Ramos (cell line): ENCODE measurements around the gene STEAP2.

ENCODE experiments used
- in situ Hi-C: fragments of 300-500 bp; cut with MboI; formaldehyde crosslinking; loops from one replicate; pipeline ENCODE4 v1.14.3; 2022; ENCODE audit warnings: low sequenced_read_pairs; ENCODE audit not compliant: unreplicated experiment

STEAP2 gene

DNA sequence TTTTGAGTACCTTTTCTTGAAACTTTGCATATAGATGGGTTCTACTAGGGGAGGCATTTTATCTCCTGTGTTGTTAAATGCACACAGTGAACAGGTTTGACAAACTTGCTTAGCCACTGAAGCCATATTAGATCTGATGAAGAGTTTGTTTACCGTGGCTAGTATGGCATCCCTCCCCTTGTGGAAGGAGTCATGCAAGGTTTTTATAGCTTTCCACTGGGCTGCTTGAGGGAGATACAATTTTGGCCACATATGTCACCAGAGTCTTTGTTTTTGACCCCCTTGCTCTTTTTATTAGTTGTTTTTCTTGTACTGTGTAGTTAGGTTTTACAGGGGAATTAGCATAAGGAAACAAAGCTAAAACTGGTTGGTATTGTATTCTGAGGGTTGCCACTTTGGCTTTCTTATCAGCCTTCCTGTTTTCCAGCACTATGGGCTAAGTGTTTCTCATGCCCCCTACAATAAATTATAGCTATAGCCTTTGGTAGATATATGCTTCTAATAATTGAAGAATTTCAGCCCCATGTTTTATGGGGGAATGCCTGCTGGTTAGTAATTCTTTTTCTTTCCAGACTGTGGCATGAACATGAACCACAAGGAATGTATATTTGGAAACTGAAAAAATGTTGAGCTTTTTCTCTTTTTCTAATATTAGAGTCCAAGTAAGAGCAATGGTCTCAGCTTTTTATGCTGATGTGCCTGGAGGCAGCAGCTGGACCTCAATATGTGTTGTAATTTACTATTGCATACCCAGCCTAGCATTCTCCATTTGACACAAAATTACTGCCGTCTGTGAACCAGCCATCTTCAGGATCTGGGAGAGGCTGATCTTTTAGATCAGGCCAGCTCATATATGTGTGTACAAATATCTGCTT, 18.4 kb upstream of the STEAP2 start:
- in situ Hi-C loops = no loop called here

DNA sequence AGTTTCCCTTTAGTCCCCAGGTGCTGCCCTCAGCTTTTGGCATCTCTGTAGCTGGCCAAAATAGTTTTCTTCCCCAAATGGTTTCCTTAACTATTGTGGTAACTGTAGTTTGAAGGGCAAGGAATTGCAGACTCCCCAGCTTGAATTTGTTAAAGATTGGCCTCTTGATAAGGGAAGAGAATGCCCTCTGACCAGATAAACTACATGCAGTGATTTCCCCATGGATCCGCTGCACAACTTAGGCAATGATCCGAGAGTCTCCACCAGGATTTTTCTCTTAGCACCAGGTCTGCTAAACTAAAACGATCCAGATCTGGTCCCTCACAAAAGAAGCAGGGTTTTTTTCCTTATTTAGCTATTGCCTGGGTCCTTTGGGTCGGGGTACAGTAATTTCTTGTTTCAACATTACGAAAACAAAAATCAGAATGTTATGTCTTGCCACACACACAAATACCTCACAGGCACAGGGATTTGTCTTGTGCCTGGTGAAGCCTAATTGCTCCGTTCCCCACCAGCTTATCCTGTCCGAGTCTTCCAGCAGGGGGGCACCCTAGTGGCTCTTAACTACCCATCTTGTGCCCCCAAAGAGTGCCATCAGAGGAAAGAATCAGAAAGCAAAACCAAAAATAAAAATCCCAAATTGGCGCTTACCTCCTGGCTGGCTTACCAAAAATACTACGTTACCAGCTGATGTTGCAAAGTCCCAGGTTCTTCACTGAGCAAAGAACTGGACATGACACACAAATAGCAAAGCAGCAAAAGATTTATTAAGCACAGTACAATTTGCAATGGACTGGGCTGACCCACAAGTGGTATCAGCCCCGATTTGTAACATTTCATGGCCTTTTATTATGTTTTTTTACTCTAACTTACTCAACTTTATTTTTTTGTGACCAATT, 16.4 kb upstream of the STEAP2 start:
- in situ Hi-C loops = no loop called here

DNA sequence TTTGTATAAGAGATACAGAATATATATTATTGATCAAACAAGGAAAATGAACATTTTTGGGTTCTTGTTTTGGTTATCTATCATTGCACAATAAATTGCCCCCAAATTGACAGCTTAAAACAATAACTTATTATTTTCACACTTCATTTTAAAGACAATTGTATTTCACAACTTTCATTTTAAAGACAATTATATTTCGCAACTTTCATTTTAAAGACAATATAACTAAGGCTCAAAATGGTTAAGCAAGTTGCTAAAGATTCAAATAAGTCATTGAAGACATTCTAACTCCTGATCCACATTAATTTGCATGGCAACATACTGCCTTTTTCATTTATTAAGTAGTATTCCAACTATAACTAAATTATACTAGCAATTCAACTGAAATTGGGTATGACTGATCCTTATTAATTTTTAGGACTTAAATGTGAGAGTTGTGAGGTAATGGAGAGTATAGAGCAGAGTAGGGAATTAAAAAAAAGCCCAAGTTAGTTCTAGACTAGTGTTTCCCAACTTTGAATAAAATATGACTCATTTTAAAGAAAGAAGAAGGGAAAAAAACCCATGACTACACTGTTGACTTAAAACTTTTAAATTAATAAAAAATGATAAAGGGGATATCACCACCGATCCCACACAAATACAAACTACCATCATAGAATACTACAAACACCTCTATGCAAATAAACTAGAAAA, 9.9 kb upstream of the STEAP2 start:
- in situ Hi-C loops = no loop called here

- in situ Hi-C loops = no loop called here
Measured at GRCh38 chr7:90207956-90208355, 3.6 kb upstream of the STEAP2 start.

GRCh38 chr7:90209776-90210175, 1.8 kb upstream of the STEAP2 start:
- in situ Hi-C loops = no loop called here

- in situ Hi-C loops = no loop called here
Measured at GRCh38 chr7:90210475-90210874, 1.1 kb upstream of the STEAP2 start.

DNA sequence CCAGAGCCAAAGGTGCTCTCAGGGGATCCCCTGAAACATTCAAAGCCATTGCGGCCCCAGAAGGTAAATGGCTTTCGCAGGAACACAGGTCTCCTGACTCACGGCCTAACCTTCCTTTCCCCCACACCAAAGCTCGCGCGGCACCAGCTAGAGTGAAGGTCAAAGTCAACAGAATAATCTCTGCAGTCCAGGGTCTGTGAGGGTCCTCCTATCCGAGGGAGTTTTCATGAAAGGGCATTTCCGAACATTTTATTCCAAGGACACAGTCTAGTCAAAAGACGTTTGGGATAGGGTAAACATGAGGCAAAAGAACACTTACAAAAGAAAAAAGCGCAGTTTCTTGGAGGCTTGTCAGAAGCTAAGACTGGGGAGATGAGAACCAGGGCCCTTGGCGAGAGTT, 559 bp upstream of the STEAP2 start:
- in situ Hi-C loops = no loop called here

DNA sequence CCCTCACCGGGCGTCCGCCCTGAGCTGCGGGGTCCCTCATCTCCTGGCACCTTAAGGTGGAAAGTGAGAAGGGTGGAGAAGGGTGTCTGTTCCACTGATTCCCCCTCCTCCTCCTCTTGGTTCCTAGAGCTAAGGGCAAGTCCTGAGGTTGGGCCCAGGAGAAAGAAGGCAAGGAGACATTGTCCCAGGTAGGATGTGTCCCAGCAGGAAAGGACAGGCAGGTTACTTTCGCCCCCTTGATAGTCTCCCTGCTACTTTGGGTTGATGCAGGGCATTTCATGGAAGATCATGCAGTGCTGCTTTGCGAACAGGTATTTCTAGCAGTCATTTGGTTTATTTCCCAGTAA, 582 bp downstream of the STEAP2 start:
- in situ Hi-C loops = no loop called here

DNA sequence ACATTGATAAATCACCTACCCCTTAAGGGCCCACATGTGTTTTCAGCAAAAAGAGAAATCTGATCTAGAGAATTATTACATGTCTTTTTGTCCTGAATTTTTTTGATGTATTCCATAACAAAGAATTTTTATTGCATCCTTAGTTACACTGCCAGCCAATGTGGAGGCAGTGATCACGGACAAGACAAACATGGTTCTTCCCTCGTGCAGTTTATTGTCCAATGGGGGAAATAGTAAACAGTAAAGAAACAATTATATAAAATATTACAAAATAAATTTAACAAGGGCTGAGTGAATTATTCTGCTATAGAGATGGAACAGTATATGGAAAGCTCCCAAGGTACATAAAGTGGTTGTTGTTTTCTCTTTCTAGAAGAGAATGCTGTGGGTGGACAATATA, 2.0 kb downstream of the STEAP2 start:
- in situ Hi-C loops = no loop called here

DNA sequence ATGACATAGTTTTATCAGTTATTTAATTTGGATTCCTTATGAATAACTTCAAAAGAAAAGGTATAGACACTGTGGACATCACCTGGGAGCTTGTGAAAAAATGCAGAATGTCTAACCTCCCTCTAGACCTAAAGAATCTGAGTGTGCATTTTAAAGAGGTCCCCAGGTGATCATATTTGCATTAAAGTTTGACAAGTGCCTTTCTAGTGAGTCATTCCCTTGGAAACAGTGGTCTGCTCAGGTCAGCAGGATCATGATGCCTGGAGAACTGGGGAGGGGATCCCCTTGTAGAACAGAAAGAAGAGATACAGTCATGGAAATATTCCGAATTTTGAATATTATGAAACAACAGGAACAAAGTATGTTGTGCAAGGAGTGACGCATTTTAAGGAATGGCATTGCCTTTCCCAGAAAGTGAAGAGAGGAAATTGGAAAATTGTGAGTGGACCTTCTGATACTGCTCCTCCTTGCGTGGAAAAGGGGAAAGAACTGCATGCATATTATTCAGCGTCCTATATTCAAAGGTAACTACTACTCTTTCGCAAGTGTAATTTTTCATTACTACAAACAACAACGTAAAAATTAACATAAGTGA, 4.6 kb downstream of the STEAP2 start:
- in situ Hi-C loops = no loop called here

DNA sequence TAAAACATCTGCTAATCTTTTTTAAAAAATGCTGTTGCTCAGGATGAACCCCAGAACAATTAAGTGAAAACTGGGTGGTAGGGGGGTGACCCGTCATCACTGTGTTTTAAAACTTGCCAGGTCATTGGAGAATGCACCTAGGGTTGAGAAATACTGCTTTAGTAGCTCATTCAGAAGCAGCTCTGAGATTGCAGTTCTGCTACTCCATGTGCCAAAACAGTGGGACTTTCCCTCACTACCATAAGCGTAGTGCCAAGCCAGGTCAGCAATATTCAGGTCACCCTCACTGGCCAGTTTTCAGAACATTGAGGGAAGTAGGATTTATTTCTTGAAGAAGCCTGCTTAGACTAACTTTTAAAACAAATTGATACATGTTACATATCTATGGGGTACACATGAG, 5.2 kb downstream of the STEAP2 start:
- in situ Hi-C loops = no loop called here

DNA sequence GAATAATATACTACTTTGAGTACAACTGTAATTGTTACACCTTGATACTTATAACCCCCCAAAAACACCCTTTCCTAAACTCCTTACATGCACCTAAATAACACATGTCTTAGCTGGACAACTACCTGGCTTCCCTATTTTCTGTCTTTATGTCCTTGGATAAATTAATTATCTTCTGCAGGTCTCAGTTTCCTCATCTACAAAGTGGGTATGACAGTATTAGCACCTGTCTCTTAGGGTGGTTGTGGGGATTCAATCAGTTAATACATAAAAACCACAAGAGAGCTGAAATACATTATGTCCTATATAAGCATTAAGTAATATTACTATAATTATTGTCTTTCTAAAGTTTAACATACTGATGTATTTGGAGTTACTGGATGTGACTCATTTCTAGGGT, 10.8 kb downstream of the STEAP2 start:
- in situ Hi-C loops = no loop called here

DNA sequence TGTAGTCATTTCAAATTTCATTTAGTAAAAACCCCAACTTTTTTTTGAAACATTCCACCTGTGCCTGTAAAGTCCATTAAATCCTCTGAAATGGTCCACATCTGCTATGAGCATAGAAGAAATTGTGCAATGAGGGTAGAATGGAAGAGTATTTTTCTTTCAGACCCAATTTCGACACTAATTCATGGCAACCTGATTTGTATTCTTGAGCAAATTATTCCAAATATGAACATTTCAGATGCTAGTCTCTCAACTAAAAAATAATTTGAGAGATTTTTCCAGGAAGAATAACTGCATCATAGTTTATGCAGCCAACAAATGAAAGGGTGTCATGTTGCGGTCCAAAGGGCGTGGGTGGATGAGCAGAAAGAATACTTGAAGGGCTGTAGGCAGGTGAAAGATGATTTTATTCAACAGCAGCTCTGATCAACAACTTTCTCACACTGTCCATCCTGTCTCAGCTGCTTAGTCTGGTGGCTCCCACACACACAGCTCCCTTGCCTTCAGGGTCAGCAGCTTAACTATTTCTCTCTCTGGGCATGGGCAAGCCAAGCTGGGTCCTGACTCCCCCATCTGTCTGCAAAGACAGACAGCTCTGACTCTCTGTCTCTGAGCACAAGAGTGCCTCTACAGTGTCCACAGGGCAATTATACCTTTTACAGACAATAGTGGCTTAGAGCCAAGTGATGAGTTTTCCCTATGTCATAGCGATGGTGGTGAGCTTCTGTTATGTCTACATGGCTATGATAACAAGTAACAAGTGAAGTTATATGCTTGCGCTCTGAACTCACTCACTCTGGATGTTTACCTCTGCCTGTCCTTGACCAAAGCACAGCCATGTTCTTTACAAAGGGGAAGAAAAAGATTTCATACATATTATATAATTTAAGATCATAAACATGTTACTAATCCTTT, 11.5 kb downstream of the STEAP2 start:
- in situ Hi-C loops = no loop called here

DNA sequence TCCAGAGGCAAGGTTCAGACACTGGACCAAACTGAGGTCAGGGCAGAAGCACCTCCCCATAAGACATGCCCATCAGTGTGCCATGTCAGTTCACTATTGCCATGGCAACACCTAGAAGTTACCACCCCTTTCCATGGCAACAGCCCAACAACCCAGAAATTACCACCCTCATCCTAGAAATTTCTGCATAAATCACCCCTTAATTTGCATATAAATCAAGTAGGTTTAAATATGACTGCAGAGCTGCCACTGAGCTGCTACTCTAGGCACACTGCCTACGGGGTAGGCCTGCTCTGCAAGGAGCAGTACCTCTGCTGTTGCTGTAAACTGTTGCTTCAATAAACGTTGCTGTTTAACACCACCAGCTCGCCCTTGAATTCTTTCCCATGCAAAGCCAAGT, 12.7 kb downstream of the STEAP2 start:
- in situ Hi-C loops = no loop called here

- in situ Hi-C loops = no loop called here
Measured at GRCh38 chr7:90225181-90225580, 13.6 kb downstream of the STEAP2 start.

- in situ Hi-C loops = no loop called here
Measured at GRCh38 chr7:90225601-90226000, 14.1 kb downstream of the STEAP2 start.

DNA sequence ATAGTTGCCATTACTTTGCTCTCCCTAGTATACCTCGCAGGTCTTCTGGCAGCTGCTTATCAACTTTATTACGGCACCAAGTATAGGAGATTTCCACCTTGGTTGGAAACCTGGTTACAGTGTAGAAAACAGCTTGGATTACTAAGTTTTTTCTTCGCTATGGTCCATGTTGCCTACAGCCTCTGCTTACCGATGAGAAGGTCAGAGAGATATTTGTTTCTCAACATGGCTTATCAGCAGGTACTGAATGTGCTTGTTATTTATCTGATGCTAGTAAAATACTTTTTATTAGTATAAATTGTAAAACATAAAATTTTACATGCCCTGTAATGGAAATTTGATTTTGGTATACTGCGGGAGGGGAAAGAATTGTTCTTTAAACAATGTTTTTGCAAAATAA, 15.7 kb downstream of the STEAP2 start:
- in situ Hi-C loops = no loop called here

GRCh38 chr7:90229682-90230081, 18.1 kb downstream of the STEAP2 start:
- in situ Hi-C loops = no loop called here

DNA sequence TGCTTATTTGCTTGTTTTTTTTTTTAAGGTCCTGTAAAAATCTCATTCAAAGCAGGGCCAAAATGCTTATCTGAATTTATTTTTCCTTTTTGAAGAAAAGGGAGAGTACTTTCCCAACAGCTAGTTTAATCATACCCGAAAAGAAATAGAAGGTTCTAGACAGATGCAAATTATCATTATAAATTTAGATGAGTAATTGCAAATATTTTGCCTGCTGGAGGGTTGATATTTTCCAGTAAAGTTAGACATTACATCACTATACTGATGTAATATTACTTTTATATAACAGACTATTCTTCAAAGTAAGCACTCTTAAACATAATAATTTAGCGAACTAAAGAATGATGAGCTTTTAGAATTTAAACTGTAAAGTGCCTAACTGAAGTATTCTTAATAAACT, 19.3 kb downstream of the STEAP2 start:
- in situ Hi-C loops = no loop called here

DNA sequence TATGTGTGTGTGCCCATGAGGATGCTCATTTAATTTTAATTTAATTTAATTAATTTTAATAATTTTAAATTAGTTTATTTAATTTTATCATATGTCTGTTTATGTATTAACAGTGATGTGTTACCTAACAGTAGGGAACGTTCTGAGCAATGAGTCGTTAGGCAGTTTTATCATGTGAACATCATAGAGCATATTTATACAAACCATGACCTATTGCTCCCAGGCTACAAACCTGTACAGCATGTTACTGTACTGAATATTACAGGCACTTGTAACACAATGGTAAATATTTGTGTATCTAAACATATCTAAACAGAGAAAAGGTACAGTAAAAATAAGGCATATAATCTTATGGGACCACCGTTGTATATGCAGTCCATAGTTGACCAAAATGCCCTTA, 19.8 kb downstream of the STEAP2 start:
- in situ Hi-C loops = no loop called here
